B cell (primary cell): ENCODE data around the gene CAPN15. TPM values are rescaled to one million over a fixed set of nuclear protein-coding genes. Genes with fewer than 3 reads are reported as not detected.

Experiments used
- ATAC-seq: fragments of 200-7000 bp; cut with Tn5 transposase; one replicate; pipeline ENCODE4 v1.10.0; 2021; ENCODE audit warnings: low read depth, mild to moderate bottlenecking, moderate number of reproducible peaks, moderate library complexity
- CTCF ChIA-PET: fragments of 350-600 bp; sonication (Branson Sonifier 250); formaldehyde crosslinking; loops from one replicate; lab custom pipeline; 2021; ENCODE audit warnings: antibody characterized with exemption, inconsistent platforms; lab: Charles Lee
- POLR2A ChIA-PET: fragments of 350-600 bp; sonication (Branson Sonifier 250); formaldehyde crosslinking; loops from one replicate; lab custom pipeline; 2021; ENCODE audit warnings: antibody characterized with exemption; lab: Charles Lee
- DNase-seq: peaks from one replicate; pipeline ENCODE4 v3.0.0; 2013
- H2AFZ ChIP-seq: 2 replicates; pipeline ENCODE4 v1.6.1; 2012; ENCODE audit warnings: mild to moderate bottlenecking, low read depth, low read length; ENCODE audit not compliant: insufficient read depth, poor library complexity, severe bottlenecking
- H3K27ac ChIP-seq, 2 donors: 1 replicate in 1 of 2; 2 replicates in 1 of 2; pipeline ENCODE4 v1.5.1; 2012 to 2013; ENCODE audit warnings: low read length in 2 of 2, mild to moderate bottlenecking in 2 of 2, moderate library complexity in 1 of 2
- H3K27me3 ChIP-seq, 4 experiments: fragments of 200-600 bp in 1 of 4; sonication (generic) in 1 of 4; replicated peaks in 1 of 4; 1 replicate in 2 of 4; 2 replicates in 2 of 4; pipeline versions ENCODE4 v1.6.1 to v1.7.0; 2013 to 2016; ENCODE audit warnings: low read length in 3 of 4, mild to moderate bottlenecking in 2 of 4, mixed read lengths in 1 of 4, moderate library complexity in 1 of 4; ENCODE audit not compliant: insufficient read depth in 4 of 4, control insufficient read depth in 3 of 4; ENCODE audit errors: control extremely low read depth in 1 of 4
- H3K36me3 ChIP-seq, 2 experiments: replicated peaks in 1 of 2; 1 replicate in 1 of 2; 2 replicates in 1 of 2; pipeline versions ENCODE4 v1.6.1 to v1.7.1; 2013; ENCODE audit warnings: low read length in 1 of 2; ENCODE audit not compliant: insufficient read depth in 2 of 2, control insufficient read depth in 1 of 2; ENCODE audit errors: control extremely low read depth in 1 of 2, extremely low read depth in 1 of 2
- H3K4me1 ChIP-seq, 2 donors: fragments of 200-600 bp in 1 of 2; sonication (generic) in 1 of 2; 1 replicate in 1 of 2; 2 replicates in 1 of 2; pipeline versions ENCODE4 v1.5.1 to v1.6.1; 2013 to 2017; ENCODE audit warnings: low read length in 2 of 2; ENCODE audit not compliant: control insufficient read depth in 2 of 2, insufficient read depth in 2 of 2
- H3K4me2 ChIP-seq: replicated peaks from 2 replicates; pipeline ENCODE3; 2012; ENCODE audit warnings: mild to moderate bottlenecking, low read depth, low read length; ENCODE audit not compliant: poor library complexity, severe bottlenecking
- H3K4me3 ChIP-seq, 5 experiments: fragments of 200-600 bp in 1 of 5; sonication (generic) in 1 of 5; 1 replicate in 3 of 5; 2 replicates in 2 of 5; pipeline versions ENCODE4 v1.5.1 to v1.7.0; 2011 to 2016; ENCODE audit warnings: low read length in 4 of 5, mild to moderate bottlenecking in 4 of 5, low read depth in 2 of 5, control low read depth in 1 of 5, moderate library complexity in 1 of 5; ENCODE audit not compliant: insufficient read depth in 1 of 5; ENCODE audit errors: control extremely low read depth in 1 of 5, extremely low read depth in 1 of 5
- H3K79me2 ChIP-seq: fragments of 200-600 bp; sonication (generic); one replicate; pipeline ENCODE4 v1.6.0; 2016; ENCODE audit warnings: low read length; ENCODE audit not compliant: control insufficient read depth, insufficient read depth
- H3K9ac ChIP-seq: fragments of 200-600 bp; sonication (generic); 2 replicates; pipeline ENCODE4 v1.6.1; 2017; ENCODE audit warnings: mild to moderate bottlenecking, low read length, moderate library complexity
- H3K9me3 ChIP-seq, 3 donors: one replicate each; pipeline versions ENCODE4 v1.6.1 to v1.7.1; 2013; ENCODE audit warnings: low read length in 2 of 3; ENCODE audit not compliant: control insufficient read depth in 2 of 3, insufficient read depth in 1 of 3; ENCODE audit errors: control extremely low read depth in 1 of 3
- H4K20me1 ChIP-seq: 2 replicates; pipeline ENCODE4 v1.6.0; 2012; ENCODE audit warnings: mild to moderate bottlenecking, low read length; ENCODE audit not compliant: insufficient read depth, control insufficient read depth, poor library complexity, severe bottlenecking
- H3K27ac Mint-ChIP-seq: one replicate; pipeline ENCODE4 v1.8.0; 2021; ENCODE audit warnings: mixed read lengths
- H3K27me3 Mint-ChIP-seq: one replicate; pipeline ENCODE4 v1.8.0; 2021; ENCODE audit warnings: mixed read lengths
- H3K4me1 Mint-ChIP-seq: one replicate; pipeline ENCODE4 v1.8.0; 2021; ENCODE audit warnings: mixed read lengths
- H3K4me3 Mint-ChIP-seq: one replicate; pipeline ENCODE4 v1.8.0; 2021; ENCODE audit warnings: mixed read lengths
- H3K9me3 Mint-ChIP-seq: one replicate; pipeline ENCODE4 v1.8.0; 2022; ENCODE audit warnings: mixed read lengths; ENCODE audit not compliant: insufficient read depth
- CTCF ChIP-seq: fragments of 200-600 bp; IDR thresholded peaks from one replicate; pipeline ENCODE4 v1.8.0; 2022; ENCODE audit warnings: antibody characterized with exemption, mild to moderate bottlenecking
- EZH2 ChIP-seq: IDR thresholded peaks from 2 replicates; pipeline ENCODE4 v1.6.1; 2012; ENCODE audit warnings: borderline replicate concordance, low read depth, mild to moderate bottlenecking, moderate library complexity, low read length; ENCODE audit not compliant: insufficient read depth, poor library complexity, severe bottlenecking
- WGBS: methylation state at CpG from one replicate; pipeline ENCODE4 v1.1.5; 2013; ENCODE audit warnings: missing lambda C conversion rate; ENCODE audit not compliant: insufficient coverage; 5-methylcytosine and 5-hydroxymethylcytosine counted together
- intact Hi-C: fragments of 100-400 bp; cut with micrococcal nuclease; formaldehyde crosslinking; loops from one replicate; pipeline ENCODE4 v1.10.0; 2022
- polyA plus RNA-seq: library from polyadenylated mRNA; depleted of rRNA; stranded (reverse); fragments of >200 nt; gene quantifications from 2 replicates; pipeline ENCODE4 v1.2.3, GENCODE V29; 2012
- total RNA-seq, 2 donors: library from RNA; stranded (reverse); fragments of 120-200 nt in 1 of 2; gene quantifications; 1 replicate in 1 of 2; 2 replicates in 1 of 2; pipeline versions ENCODE4 v1.2.3 to v1.2.4, GENCODE V29; 2013 to 2022

CAPN15 gene
- total and polyA plus RNA-seq, 2 donors (not counting 1 experiment from before 2014, with no cell fraction given): 67.2 to 77.2 TPM

GRCh38 chr16:507996-508395 lies 19.5 kb upstream of the CAPN15 start:
- Histone ChIP-seq H4K20me1 (no peaks in the 10 kb centered on the region), H3K9ac (no peak overlapping the region), H2AFZ (no peak overlapping the region), H3K79me2 (no peaks in the 10 kb centered on the region), H3K9me3 (no peaks in the 10 kb centered on the region), H3K4me1 (no peaks in the 10 kb centered on the region), H3K4me3 (no peak overlapping the region), H3K27ac (no peak overlapping the region), H3K4me2 (no peak overlapping the region), H3K36me3 (no peaks in the 10 kb centered on the region), H3K27me3 (no peaks in the 10 kb centered on the region)
- ATAC-seq (no peak), DNase-seq (no peak)
- no peaks in the 10 kb centered on the region for H3K9me3 Mint-ChIP-seq
- intact Hi-C loops: no loop called here
- H3K27ac Mint-ChIP-seq: no peak overlapping the region
- WGBS: 89% methylated on average over 3 of the region's 6 CpGs
- TF ChIP-seq CTCF (no peak), EZH2 (no peak)
- ChIA-PET CTCF (no interaction called here), POLR2A (no interaction called here)
- no peaks in the 10 kb centered on the region for H3K4me1 Mint-ChIP-seq
- H3K4me3 Mint-ChIP-seq: no peak overlapping the region
- no peaks in the 10 kb centered on the region for H3K27me3 Mint-ChIP-seq

- H3K27ac Mint-ChIP-seq: no peak overlapping the region
- H3K9ac ChIP-seq: no peak overlapping the region
- ChIA-PET POLR2A (no interaction called here), CTCF (no interaction called here)
- H3K4me1 Mint-ChIP-seq: no peaks in the 10 kb centered on the region
- DNase-seq: no peak
- 92% methylated on average over 18 of the region's 18 CpGs for WGBS
- no peaks in the 10 kb centered on the region for H4K20me1 ChIP-seq
- no peak overlapping the region for H3K4me3 ChIP-seq
- H3K4me1 ChIP-seq: no peaks in the 10 kb centered on the region
- no peaks in the 10 kb centered on the region for H3K36me3 ChIP-seq
- no peak for TF ChIP-seq CTCF
- TF ChIP-seq EZH2: no peak
- H2AFZ ChIP-seq: no peak overlapping the region
- H3K27me3 Mint-ChIP-seq: no peaks in the 10 kb centered on the region
- H3K79me2 ChIP-seq: no peaks in the 10 kb centered on the region
- no peaks in the 10 kb centered on the region for H3K9me3 ChIP-seq
- intact Hi-C loops: no loop called here
- no peak overlapping the region for H3K27ac ChIP-seq
- H3K4me3 Mint-ChIP-seq: no peak overlapping the region
- H3K9me3 Mint-ChIP-seq: no peaks in the 10 kb centered on the region
- ATAC-seq: no peak
- H3K27me3 ChIP-seq: no peaks in the 10 kb centered on the region
- no peak overlapping the region for H3K4me2 ChIP-seq
These were observed 18.4 kb upstream of the CAPN15 start for GRCh38 chr16:508884-509736.
